Muscle of arm (tissue), 12 donors: ENCODE results near the gene APOL6. TPM values are rescaled to one million over a fixed set of nuclear protein-coding genes. Genes with fewer than 3 reads are reported as not detected.
"Not testable (repeated sequence)": the region's sequence is repeated elsewhere in the genome, so short reads cannot be mapped to it uniquely, and the experiment has no call there.

Experiments
- DNase-seq: peaks from one replicate; pipeline ENCODE4 v3.0.0-alpha.2; 2013
- polyA plus RNA-seq, 12 donors: library from polyadenylated mRNA; unstranded; fragments of 120-200 nt; gene quantifications; one replicate each; pipeline ENCODE4 v1.2.1, GENCODE V29; 2013; ENCODE audit not compliant: insufficient read length in 12 of 12

Gene APOL6
- polyA plus RNA-seq, 12 donors, result 1.1 to 5.2 (median 2.1) TPM; not detected in 1

GRCh38 chr22:35615156-35615555, 33.1 kb upstream of the APOL6 start:
- no peak for DNase-seq

- no peak for DNase-seq
Observed at GRCh38 chr22:35616043-35616442, 32.2 kb upstream of the APOL6 start.

DNA sequence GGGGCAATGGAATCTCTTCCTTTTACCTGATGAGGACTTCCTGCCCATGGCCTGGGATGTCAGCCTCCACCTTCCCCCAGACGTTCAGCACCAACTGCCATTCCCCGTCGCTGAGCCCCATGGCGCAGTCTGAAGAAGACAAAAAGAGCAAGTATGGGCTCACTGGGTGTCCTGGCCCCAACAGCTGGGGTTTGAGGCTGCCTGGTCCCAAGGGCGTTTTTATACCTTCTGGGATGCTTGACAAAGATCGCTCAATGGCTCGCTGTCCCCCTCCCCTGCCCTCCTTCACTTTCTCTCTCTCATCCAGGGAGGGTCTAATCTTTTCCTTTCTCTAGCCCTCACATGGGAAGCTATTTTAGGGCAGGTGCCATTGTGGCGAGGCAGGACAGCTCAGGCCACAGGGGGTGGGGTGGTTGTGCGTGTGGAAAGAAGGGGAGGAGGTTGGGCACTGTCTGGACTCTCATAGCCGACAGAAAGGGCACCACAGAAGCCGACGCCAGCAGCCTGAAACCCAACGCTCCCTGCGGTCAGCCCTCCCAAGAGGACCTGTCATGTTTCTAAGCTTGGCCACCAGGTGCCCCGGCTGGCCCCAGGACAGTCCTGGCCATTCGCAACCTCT, 31.0 kb upstream of the APOL6 start, which contains the start of gene MB:
TSS of gene MB (minus strand) at position 193 of the 619 bp plus-strand sequence. CDS start at position 121, 72 bp downstream.
- DNase-seq, result no peak

- DNase-seq, result no peak
Observed at GRCh38 chr22:35618427-35619223, 29.6 kb upstream of the APOL6 start.

GRCh38 chr22:35619336-35620094, 28.7 kb upstream of the APOL6 start:
- DNase-seq, result no peak

DNA sequence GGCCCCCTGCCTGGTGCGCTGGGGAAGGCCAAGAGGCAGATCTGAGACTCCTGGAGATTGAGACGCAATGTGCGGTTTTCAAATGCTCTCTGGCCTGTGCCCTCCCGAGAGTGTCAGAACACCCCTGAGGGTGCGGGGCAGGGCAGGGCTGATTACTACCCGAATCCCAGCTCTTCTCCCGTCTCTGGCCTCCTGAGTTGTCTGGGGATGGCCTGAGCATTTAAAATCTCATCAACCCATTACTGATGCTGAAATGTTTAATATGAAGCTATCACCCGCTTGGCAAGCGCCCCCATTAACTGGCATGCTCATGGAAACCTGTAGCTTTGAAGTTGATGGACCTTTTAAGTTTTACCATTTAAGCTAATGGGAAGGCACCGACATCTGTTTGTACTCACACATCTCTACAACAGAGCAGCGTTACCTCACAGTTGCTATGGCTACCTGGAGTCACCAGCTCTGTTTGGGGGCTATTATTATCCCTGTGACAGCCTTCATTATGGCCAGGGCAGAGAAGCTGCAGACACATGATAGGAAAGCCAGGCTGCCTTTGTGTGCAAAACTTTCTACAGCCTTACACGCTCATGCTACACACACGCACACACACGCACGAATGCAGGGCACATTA, 27.5 kb upstream of the APOL6 start:
- peak; percentile 63 for DNase-seq

DNA sequence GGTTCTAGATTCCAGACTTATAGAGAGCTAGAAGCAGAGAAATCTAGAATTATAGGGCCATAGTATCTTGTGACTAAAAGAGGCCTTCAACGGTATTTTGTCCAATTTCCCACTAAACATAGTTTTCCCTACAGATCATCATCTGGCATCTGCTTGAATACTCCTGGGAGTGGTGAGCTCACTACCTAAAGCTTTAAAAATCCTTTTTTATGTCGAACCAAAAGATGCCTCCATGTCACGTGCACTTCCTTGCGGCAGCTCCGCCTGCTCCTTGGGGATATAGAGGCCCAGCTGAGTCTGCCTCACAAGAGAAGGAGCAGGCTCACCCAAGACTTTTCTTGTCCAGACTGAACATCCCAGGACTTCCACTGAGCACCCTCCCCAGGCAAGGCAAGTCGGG, 26.8 kb upstream of the APOL6 start:
- no peak for DNase-seq

DNA sequence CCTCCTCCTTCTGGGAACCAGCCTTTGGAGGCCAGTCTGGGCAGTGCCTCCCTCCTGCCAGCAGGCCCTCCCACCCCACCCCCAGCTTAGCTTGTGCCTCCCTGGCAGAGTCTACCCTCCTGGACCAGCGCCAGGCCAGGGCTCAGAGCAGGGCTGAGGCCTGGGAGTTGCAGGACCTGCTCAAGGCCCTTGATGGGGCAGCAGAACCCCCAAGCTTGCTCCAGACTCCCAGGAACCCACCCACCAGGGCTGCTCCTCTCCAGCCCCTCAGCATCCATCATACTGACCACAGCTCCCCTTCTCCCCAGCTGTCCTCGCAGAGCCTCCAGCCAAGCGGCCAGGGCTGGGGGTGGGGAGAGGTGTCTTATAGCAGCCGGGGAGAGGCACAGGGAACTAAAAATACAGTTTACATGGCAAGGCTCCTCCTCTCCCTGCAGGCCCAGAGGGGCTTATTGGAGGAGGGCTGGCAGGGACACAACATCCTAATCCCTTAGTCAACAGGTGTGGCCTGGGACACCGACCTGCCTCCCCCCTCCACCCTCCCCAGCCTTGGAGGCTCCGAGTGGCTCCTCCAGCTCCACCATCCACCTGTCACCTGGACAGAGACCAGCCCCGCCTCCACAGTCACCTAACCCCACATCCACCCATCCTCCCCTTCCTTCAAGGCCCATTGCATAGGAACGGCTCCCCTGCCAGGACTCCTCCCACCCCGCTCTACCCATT, 25.9 kb upstream of the APOL6 start:
- DNase-seq, result no peak

DNA sequence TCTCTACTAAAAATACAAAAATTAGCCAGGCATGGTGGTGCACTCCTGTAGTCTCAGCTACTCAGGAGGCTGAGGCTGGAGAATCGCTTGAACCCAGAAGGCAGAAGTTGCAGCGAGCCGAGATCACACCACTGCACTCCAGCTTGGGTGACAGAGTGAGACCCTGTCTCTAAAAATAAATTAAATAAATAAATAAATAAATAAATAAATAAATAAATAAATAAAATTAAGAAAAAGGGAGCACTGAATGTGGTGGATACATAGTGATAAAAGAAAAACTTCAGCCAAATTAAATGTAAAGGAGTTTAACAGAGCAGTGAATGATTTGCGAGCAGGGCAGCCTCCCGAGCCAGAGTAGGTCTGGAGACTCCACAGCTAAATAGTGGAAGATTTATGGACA, 24.4 kb upstream of the APOL6 start:
- DNase-seq, result not testable (repeated sequence)

GRCh38 chr22:35624547-35624946, 23.7 kb upstream of the APOL6 start:
- no peak for DNase-seq

- no peak for DNase-seq
Observed at GRCh38 chr22:35625763-35626432, 22.3 kb upstream of the APOL6 start.

GRCh38 chr22:35627267-35628041, 20.8 kb upstream of the APOL6 start:
- DNase-seq, result peak; percentile 62

- no peak for DNase-seq
Observed at GRCh38 chr22:35628732-35629131, 19.5 kb upstream of the APOL6 start.

DNA sequence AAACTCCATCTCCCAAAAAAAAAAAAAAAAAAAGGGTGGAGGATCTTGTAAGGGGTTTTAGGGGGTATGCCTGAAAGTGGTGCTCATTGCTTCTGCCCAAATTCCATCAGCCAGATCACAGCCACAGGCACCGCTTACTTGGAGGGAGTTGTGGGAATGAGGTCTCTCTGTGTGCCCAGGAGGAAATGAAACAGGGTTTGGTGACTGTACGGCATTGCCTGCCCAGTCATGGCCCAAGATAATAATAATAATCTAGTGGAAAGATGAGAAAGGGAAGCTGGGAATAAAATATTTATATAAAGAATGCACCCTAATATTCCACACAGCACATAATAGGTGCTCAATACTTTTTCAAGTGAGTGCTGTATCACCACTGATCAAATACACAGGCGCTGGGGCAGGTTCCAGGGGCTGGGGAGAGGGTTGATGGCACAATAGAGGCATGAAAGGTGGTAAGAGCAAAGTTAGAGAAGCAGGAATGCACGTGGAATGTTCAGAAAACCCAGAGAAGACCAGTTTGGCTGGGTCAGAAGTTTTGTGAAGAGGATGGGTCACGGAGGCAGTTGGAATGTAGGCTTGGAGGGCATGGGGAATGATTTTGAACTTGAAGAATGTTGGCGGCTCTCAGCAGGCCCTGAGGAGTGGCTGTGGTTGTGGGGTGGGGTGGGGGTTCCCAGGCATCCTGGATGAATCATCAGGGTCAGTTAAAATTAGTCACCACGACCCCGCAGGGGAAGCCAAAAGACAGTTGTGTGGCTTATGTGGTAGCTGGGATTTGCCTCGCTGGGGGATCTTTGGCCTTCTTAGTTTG, 18.6 kb upstream of the APOL6 start:
- no peak for DNase-seq

GRCh38 chr22:35630387-35630793, 17.9 kb upstream of the APOL6 start:
- no peak for DNase-seq

DNA sequence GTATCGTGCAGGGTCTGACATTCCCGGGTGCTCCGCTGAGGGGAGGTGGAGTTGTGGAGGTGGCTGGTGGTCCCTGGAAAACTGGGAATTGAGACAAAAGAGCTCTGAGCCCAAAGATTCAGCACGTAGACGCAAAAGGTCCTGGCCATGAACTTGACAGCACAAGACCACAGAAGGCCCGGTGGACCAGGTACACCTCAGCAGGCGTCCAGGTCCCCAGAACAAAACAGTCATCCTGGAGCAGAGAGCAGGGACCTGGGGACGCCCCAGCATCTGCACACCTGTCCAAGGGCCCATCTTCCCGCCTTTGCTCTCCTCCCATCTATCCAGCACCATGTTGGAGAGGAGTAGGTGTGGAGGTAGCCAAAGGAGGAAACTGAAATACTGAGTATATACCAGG, 17.4 kb upstream of the APOL6 start:
- DNase-seq, result no peak

DNA sequence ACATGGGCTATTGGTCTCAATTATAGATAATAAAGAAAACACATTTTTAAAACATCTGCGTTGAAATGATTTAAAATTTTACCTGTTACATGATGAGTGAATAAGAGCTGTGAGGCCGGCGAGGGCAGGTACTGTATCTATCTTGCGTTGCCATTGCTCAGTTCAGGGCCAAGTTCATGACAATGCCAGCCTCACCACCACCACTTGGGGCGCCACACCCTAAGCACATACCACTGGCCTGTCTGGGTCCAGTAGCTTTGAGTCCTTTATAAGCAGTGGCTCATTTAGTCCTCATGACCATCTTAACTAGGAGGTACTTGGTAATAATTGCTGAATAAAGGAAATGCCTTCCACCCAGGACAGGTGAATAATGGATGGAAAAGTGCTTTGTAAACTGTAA, 16.6 kb upstream of the APOL6 start:
- DNase-seq, result no peak

- no peak for DNase-seq
Observed at GRCh38 chr22:35632935-35633334, 15.3 kb upstream of the APOL6 start.

DNA sequence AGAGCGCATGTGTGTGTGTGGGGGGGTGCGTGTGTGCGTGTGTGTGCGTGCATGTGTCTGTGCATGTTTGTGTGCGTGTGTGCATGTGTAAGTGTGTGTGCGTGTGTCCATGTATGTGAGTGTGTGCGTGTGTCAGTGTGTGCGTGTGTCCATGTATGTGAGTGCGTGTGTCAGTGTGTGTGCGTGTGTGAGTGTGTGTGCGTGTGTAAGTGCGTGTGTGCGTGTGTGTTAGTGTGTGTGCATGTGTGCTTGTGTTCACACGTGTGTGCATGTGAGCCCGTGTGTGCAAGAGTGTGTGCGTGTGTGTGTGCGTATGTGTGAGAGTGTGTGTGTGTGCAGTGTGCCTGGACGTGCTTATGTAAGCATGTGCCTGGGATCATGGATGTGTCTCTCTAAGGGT, 14.7 kb upstream of the APOL6 start:
- DNase-seq, result no peak
